HepG2 (cell line): ENCODE data around the gene DDI2. TPM values are rescaled to one million over a fixed set of nuclear protein-coding genes. Genes with fewer than 3 reads are reported as not detected.

Source experiments
- ARNT ChIP-seq: fragments of 450-650 bp; IDR thresholded peaks from 2 replicates; pipeline ENCODE4 v1.6.1; 2017
- ESRRA ChIP-seq: sonication (generic); formaldehyde crosslinking; IDR thresholded peaks from 2 replicates; pipeline ENCODE4 v1.5.1; 2020; ENCODE audit warnings: mild to moderate bottlenecking, low read depth, missing genetic modification reagents
- KLF13 ChIP-seq: sonication (generic); formaldehyde crosslinking; IDR thresholded peaks from 2 replicates; pipeline ENCODE4 v1.4.0; 2020; ENCODE audit warnings: mild to moderate bottlenecking, missing genetic modification reagents
- NR2F6 ChIP-seq, 2 experiments: IDR thresholded peaks; 2 replicates each; pipeline ENCODE4 v1.6.1; 2016; ENCODE audit warnings: antibody characterized with exemption in 1 of 2, mild to moderate bottlenecking in 1 of 2
- RELA ChIP-seq: sonication (generic); formaldehyde crosslinking; IDR thresholded peaks from 2 replicates; pipeline ENCODE4 v1.4.0; 2020; ENCODE audit warnings: missing genetic modification reagents
- TBL1XR1 ChIP-seq: fragments of 150-350 bp; IDR thresholded peaks from 2 replicates; pipeline ENCODE4 v1.6.1; 2014; ENCODE audit warnings: borderline replicate concordance, low read length; ENCODE audit not compliant: partially characterized antibody
- TSC22D2 ChIP-seq: sonication (generic); formaldehyde crosslinking; IDR thresholded peaks from 2 replicates; pipeline ENCODE4 v1.5.1; 2020; ENCODE audit warnings: missing genetic modification reagents, mild to moderate bottlenecking, borderline replicate concordance
- ZBTB4 ChIP-seq: sonication (generic); formaldehyde crosslinking; IDR thresholded peaks from 2 replicates; pipeline ENCODE4 v1.4.0; 2020; ENCODE audit warnings: missing genetic modification reagents, mild to moderate bottlenecking, borderline replicate concordance
- ZNF225 ChIP-seq: sonication (generic); formaldehyde crosslinking; IDR thresholded peaks from 2 replicates; pipeline ENCODE4 v1.4.0; 2020; ENCODE audit warnings: mild to moderate bottlenecking, missing genetic modification reagents
- ZNF256 ChIP-seq: sonication (generic); formaldehyde crosslinking; conservative IDR thresholded peaks from 2 replicates; pipeline ENCODE4 v1.4.0; 2020; ENCODE audit warnings: missing genetic modification reagents
- ZNF3 ChIP-seq: IDR thresholded peaks from 2 replicates; pipeline ENCODE4 v1.7.0; 2017; ENCODE audit warnings: inconsistent platforms
- ZNF563 ChIP-seq: sonication (generic); formaldehyde crosslinking; IDR thresholded peaks from 2 replicates; pipeline ENCODE4 v1.8.0; 2022; ENCODE audit warnings: mild to moderate bottlenecking, moderate library complexity, missing genetic modification reagents
- ZSCAN20 ChIP-seq: sonication (generic); formaldehyde crosslinking; IDR thresholded peaks from 2 replicates; pipeline ENCODE4 v1.4.0; 2020; ENCODE audit warnings: missing genetic modification reagents, mild to moderate bottlenecking, borderline replicate concordance
- polyA plus RNA-seq, 8 experiments: library from polyadenylated mRNA; depleted of rRNA in 3 of 8; stranded (reverse) in 7 of 8; unstranded in 1 of 8; fragments of >200 nt; fragmentation: Illumina TruSeq in 4 of 8; extraction: Trizol in 4 of 8; gene quantifications; 2 replicates each; pipeline versions ENCODE4 v1.2.1 to v1.2.3, GENCODE V29; 2011 to 2016; ENCODE audit warnings: low read depth in 4 of 8, missing spikeins in 1 of 8, mixed read lengths in 1 of 8; ENCODE audit not compliant: insufficient read depth in 1 of 8
- total RNA-seq, 5 experiments: library from RNA; depleted of rRNA; stranded (reverse); fragments of >200 nt; fragmentation: Illumina TruSeq; extraction: Trizol; gene quantifications; 2 replicates each; pipeline ENCODE4 v1.2.3, GENCODE V29; 2016; ENCODE audit warnings: low read depth in 1 of 5
- TF ChIP-seq, protein P1 (sequence below): sonication (generic); formaldehyde crosslinking; IDR thresholded peaks from 2 replicates; pipeline ENCODE4 v1.4.0; 2020; ENCODE audit warnings: missing genetic modification reagents
- TF ChIP-seq, protein P2 (sequence below): sonication (generic); formaldehyde crosslinking; IDR thresholded peaks from 2 replicates; pipeline ENCODE4 v1.4.0; 2020; ENCODE audit warnings: low read depth, mild to moderate bottlenecking, missing genetic modification reagents
- TF ChIP-seq, protein P3 (sequence below): sonication (generic); formaldehyde crosslinking; IDR thresholded peaks from 2 replicates; pipeline ENCODE4 v1.4.0; 2020; ENCODE audit warnings: mild to moderate bottlenecking, missing genetic modification reagents
- TF ChIP-seq, protein P4 (sequence below): sonication (generic); formaldehyde crosslinking; IDR thresholded peaks from 2 replicates; pipeline ENCODE4 v1.4.0; 2020; ENCODE audit warnings: mild to moderate bottlenecking, missing genetic modification reagents

DDI2 gene
- total and polyA plus RNA-seq, 2 of the 13 experiments (the other 11 are each of a cell fraction or from before 2014, with no cell fraction given): 8.5 to 25.7 TPM

DNA sequence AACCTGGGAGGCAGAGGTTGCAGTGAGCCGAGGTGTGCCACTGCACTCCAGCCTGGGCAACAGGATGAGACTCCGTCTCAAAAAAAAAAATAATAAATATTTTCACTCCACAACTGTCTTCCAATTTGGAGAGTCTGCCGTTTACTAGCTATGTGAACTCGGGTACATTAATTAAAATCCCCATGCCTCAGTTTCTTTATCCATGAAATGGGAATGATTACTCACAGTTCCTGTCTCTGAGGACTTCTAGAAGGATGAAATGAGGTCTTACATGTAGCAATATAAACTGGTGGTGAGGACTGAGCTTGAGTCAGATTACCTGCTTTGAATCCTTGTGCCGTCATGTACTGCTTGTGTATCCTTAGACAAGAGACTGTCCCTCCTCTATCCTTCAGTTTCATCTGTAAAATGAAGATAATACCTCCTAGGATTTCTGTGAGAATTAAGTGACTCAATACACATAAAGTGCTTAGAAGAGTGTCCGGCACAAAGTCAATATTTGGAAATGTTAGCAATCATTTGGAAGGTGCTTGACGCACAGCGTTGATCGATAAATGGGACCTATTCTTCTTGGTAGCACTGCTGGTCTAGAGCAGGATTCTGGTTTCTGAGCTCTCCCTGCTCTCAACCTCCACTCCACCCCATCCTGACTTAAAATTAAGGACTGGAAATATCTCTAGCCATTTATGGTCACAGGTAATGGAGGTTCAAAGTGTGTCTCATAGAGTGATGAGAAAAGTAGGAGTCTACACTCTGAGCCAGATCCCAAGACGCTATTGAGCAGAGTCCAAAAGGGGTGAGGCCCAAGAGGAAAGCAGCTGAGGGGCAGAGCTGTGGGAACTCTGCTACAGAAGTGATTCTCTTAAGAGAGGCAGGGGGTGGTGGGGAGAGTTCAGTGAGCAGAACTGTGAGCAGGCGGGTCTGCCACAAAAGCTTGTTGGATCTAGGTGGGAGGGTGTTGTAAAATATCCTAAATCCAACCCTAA lies 11.6 kb upstream of the DDI2 start (continued):
- TF ChIP-seq, protein P1, sequence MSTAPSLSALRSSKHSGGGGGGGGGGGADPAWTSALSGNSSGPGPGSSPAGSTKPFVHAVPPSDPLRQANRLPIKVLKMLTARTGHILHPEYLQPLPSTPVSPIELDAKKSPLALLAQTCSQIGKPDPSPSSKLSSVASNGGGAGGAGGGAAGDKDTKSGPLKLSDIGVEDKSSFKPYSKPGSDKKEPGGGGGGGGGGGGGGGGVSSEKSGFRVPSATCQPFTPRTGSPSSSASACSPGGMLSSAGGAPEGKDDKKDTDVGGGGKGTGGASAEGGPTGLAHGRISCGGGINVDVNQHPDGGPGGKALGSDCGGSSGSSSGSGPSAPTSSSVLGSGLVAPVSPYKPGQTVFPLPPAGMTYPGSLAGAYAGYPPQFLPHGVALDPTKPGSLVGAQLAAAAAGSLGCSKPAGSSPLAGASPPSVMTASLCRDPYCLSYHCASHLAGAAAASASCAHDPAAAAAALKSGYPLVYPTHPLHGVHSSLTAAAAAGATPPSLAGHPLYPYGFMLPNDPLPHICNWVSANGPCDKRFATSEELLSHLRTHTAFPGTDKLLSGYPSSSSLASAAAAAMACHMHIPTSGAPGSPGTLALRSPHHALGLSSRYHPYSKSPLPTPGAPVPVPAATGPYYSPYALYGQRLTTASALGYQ (CRISPR knock-in tag): no peak
- no peak for TF ChIP-seq ZNF563 (CRISPR knock-in tag)
- TF ChIP-seq ESRRA (CRISPR knock-in tag): no peak
- no peak for TF ChIP-seq ZNF256
- TF ChIP-seq ARNT: no peak
- TF ChIP-seq ZSCAN20 (CRISPR knock-in tag): no peak
- TF ChIP-seq TSC22D2: no peak
- TF ChIP-seq ZBTB4 (CRISPR knock-in tag): no peak
- TF ChIP-seq, protein P2, sequence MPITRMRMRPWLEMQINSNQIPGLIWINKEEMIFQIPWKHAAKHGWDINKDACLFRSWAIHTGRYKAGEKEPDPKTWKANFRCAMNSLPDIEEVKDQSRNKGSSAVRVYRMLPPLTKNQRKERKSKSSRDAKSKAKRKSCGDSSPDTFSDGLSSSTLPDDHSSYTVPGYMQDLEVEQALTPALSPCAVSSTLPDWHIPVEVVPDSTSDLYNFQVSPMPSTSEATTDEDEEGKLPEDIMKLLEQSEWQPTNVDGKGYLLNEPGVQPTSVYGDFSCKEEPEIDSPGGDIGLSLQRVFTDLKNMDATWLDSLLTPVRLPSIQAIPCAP (CRISPR knock-in tag): no peak
- no peak for TF ChIP-seq KLF13
- TF ChIP-seq NR2F6 (IDR thresholded peaks at IDR 0.05): no peak; the same call in 1 of the 2 replicates
- peak; percentile 38; the same call in 1 of the 2 replicates for TF ChIP-seq NR2F6 (CRISPR knock-in tag; IDR thresholded peaks at IDR 0.05)
- no peak for TF ChIP-seq ZNF225 (CRISPR knock-in tag)
- TF ChIP-seq, protein P3, sequence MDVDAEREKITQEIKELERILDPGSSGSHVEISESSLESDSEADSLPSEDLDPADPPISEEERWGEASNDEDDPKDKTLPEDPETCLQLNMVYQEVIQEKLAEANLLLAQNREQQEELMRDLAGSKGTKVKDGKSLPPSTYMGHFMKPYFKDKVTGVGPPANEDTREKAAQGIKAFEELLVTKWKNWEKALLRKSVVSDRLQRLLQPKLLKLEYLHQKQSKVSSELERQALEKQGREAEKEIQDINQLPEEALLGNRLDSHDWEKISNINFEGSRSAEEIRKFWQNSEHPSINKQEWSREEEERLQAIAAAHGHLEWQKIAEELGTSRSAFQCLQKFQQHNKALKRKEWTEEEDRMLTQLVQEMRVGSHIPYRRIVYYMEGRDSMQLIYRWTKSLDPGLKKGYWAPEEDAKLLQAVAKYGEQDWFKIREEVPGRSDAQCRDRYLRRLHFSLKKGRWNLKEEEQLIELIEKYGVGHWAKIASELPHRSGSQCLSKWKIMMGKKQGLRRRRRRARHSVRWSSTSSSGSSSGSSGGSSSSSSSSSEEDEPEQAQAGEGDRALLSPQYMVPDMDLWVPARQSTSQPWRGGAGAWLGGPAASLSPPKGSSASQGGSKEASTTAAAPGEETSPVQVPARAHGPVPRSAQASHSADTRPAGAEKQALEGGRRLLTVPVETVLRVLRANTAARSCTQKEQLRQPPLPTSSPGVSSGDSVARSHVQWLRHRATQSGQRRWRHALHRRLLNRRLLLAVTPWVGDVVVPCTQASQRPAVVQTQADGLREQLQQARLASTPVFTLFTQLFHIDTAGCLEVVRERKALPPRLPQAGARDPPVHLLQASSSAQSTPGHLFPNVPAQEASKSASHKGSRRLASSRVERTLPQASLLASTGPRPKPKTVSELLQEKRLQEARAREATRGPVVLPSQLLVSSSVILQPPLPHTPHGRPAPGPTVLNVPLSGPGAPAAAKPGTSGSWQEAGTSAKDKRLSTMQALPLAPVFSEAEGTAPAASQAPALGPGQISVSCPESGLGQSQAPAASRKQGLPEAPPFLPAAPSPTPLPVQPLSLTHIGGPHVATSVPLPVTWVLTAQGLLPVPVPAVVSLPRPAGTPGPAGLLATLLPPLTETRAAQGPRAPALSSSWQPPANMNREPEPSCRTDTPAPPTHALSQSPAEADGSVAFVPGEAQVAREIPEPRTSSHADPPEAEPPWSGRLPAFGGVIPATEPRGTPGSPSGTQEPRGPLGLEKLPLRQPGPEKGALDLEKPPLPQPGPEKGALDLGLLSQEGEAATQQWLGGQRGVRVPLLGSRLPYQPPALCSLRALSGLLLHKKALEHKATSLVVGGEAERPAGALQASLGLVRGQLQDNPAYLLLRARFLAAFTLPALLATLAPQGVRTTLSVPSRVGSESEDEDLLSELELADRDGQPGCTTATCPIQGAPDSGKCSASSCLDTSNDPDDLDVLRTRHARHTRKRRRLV (CRISPR knock-in tag): no peak
- no peak for TF ChIP-seq TBL1XR1
- TF ChIP-seq RELA (CRISPR knock-in tag): no peak
- no peak for TF ChIP-seq ZNF3 (CRISPR knock-in tag)
- TF ChIP-seq, protein P4, sequence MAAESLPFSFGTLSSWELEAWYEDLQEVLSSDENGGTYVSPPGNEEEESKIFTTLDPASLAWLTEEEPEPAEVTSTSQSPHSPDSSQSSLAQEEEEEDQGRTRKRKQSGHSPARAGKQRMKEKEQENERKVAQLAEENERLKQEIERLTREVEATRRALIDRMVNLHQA (CRISPR knock-in tag): no peak
